NCI-H1105 (cell line): ENCODE measurements around the gene CHCHD6.

ENCODE experiments used
- DNase-seq: peaks from one replicate; lab custom pipeline; 2025; lab: John Stamatoyannopoulos, UW

The CHCHD6 gene

GRCh38 chr3:126668450-126669401 is 35.3 kb upstream of the CHCHD6 start:
- no peak for DNase-seq

- no peak for DNase-seq
Observed at GRCh38 chr3:126671521-126671920, 32.5 kb upstream of the CHCHD6 start.

GRCh38 chr3:126672340-126672739 is 31.7 kb upstream of the CHCHD6 start:
- DNase-seq: no peak

- DNase-seq: peak; percentile 32
Observed at GRCh38 chr3:126672741-126673140, 31.3 kb upstream of the CHCHD6 start.

- DNase-seq: no peak
Observed at GRCh38 chr3:126676919-126677705, 26.9 kb upstream of the CHCHD6 start.

GRCh38 chr3:126677862-126678503 is 26.1 kb upstream of the CHCHD6 start:
- DNase-seq: no peak

- DNase-seq: no peak
Observed at GRCh38 chr3:126678693-126679317, 25.2 kb upstream of the CHCHD6 start.

- peak; percentile 58 for DNase-seq
Observed at GRCh38 chr3:126679318-126679751, 24.7 kb upstream of the CHCHD6 start.

GRCh38 chr3:126679831-126680666 is 24.0 kb upstream of the CHCHD6 start:
- no peak for DNase-seq

- no peak for DNase-seq
Observed at GRCh38 chr3:126680667-126681055, 23.4 kb upstream of the CHCHD6 start.

GRCh38 chr3:126682009-126682408 is 22.0 kb upstream of the CHCHD6 start:
- no peak for DNase-seq

- DNase-seq: no peak
Observed at GRCh38 chr3:126683069-126683468, 21.0 kb upstream of the CHCHD6 start.

- DNase-seq: peak; percentile 79
Observed at GRCh38 chr3:126684218-126684751, 19.8 kb upstream of the CHCHD6 start.

- no peak for DNase-seq
Observed at GRCh38 chr3:126685021-126685420, 19.0 kb upstream of the CHCHD6 start.

GRCh38 chr3:126685493-126685892 is 18.5 kb upstream of the CHCHD6 start:
- no peak for DNase-seq

- no peak for DNase-seq
Observed at GRCh38 chr3:126691765-126692164, 12.3 kb upstream of the CHCHD6 start.

- DNase-seq: no peak
Observed at GRCh38 chr3:126692858-126693257, 11.2 kb upstream of the CHCHD6 start.

- DNase-seq: no peak
Observed at GRCh38 chr3:126693921-126694320, 10.1 kb upstream of the CHCHD6 start.

- no peak for DNase-seq
Observed at GRCh38 chr3:126696701-126697267, 7.3 kb upstream of the CHCHD6 start.

GRCh38 chr3:126699011-126699410 is 5.0 kb upstream of the CHCHD6 start:
- no peak for DNase-seq
